Mammary epithelial cell (primary cell): ENCODE results near the gene TCN2.

Experiments
- CTCF ChIP-seq, 2 donors: IDR thresholded peaks in 1 of 2; conservative IDR thresholded peaks in 1 of 2; 2 replicates each; pipeline ENCODE4 v1.5.1; 2011 to 2012; ENCODE audit warnings: inconsistent platforms in 2 of 2, low read length in 2 of 2, mild to moderate bottlenecking in 2 of 2, control low read depth in 1 of 2, low read depth in 1 of 2; ENCODE audit not compliant: insufficient read depth in 1 of 2; ENCODE audit errors: extremely low read depth in 1 of 2
- EZH2 ChIP-seq: IDR thresholded peaks from 2 replicates; pipeline ENCODE4 v1.6.1; 2012; ENCODE audit warnings: low read length, inconsistent platforms, borderline replicate concordance

GRCh38 chr22:30596886-30597285, 10.1 kb upstream of the TCN2 start:
- TF ChIP-seq CTCF (conservative IDR thresholded peaks at IDR 0.05 in 1 of 2, IDR thresholded peaks at IDR 0.05 in 1 of 2; ENCODE audit: extremely low read depth in 1 of 2, insufficient read depth in 1 of 2, low read depth in 1 of 2, low read length in 2 of 2) (no peak), EZH2 (no peak)
